Neutrophil (primary cell): Measurements from ENCODE around the gene R3HDM2.

ENCODE experiments used
- H3K27ac ChIP-seq: fragments of 200-600 bp; sonication (generic); 2 replicates; pipeline ENCODE4 v1.5.1; 2016; ENCODE audit warnings: mild to moderate bottlenecking, moderate library complexity
- H3K27me3 ChIP-seq: fragments of 200-600 bp; sonication (generic); 2 replicates; pipeline ENCODE4 v1.6.0; 2016; ENCODE audit warnings: mild to moderate bottlenecking
- H3K36me3 ChIP-seq: fragments of 200-600 bp; sonication (generic); 2 replicates; pipeline ENCODE4 v1.5.1; 2017
- H3K4me1 ChIP-seq, 2 experiments: fragments of 200-600 bp in 1 of 2; sonication (generic) in 1 of 2; 1 replicate in 1 of 2; 2 replicates in 1 of 2; pipeline versions ENCODE4 v1.5.1 to v1.6.1; 2013 to 2016; ENCODE audit warnings: low read depth in 1 of 2, low read length in 1 of 2, mild to moderate bottlenecking in 1 of 2, moderate library complexity in 1 of 2; ENCODE audit not compliant: control insufficient read depth in 1 of 2, insufficient read depth in 1 of 2
- H3K4me3 ChIP-seq, 2 experiments: fragments of 200-600 bp in 1 of 2; sonication (generic) in 1 of 2; 1 replicate in 1 of 2; 2 replicates in 1 of 2; pipeline ENCODE4 v1.5.1; 2013 to 2016; ENCODE audit warnings: low read depth in 1 of 2, low read length in 1 of 2, mild to moderate bottlenecking in 1 of 2, moderate library complexity in 1 of 2
- H3K9me3 ChIP-seq: fragments of 200-600 bp; sonication (generic); 2 replicates; pipeline ENCODE4 v1.5.1; 2016
- TF ChIP-seq, protein P1 (sequence below): fragments of 200-600 bp; sonication (generic); IDR thresholded peaks from 2 replicates; pipeline ENCODE4 v1.5.1; 2016; ENCODE audit warnings: antibody characterized with exemption

Gene R3HDM2

DNA sequence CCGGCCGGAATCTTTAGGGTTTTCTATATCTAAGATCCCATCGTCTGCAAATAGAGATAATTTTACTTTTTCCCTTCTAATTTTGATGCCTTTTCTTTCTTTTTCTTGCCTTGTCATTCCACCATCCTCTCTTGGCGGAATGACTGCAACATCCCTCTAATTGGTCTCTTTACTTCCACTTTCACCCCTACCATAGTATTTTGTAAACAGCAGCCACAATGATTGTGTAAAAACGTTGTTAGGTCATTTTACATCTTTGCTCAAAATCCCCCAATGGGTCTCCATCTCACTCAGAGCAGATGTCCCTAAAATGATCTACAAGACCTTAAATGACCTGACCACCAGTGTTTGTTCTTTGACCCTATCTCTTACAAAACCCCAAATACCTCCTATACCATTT, 99.9 kb downstream of the R3HDM2 start:
- no peaks in the 10 kb centered on the region for H3K36me3 ChIP-seq
- H3K4me1 ChIP-seq = peaks cover 18 to 22% of the 10 kb centered on the region in 2 experiments
- TF ChIP-seq, protein P1, sequence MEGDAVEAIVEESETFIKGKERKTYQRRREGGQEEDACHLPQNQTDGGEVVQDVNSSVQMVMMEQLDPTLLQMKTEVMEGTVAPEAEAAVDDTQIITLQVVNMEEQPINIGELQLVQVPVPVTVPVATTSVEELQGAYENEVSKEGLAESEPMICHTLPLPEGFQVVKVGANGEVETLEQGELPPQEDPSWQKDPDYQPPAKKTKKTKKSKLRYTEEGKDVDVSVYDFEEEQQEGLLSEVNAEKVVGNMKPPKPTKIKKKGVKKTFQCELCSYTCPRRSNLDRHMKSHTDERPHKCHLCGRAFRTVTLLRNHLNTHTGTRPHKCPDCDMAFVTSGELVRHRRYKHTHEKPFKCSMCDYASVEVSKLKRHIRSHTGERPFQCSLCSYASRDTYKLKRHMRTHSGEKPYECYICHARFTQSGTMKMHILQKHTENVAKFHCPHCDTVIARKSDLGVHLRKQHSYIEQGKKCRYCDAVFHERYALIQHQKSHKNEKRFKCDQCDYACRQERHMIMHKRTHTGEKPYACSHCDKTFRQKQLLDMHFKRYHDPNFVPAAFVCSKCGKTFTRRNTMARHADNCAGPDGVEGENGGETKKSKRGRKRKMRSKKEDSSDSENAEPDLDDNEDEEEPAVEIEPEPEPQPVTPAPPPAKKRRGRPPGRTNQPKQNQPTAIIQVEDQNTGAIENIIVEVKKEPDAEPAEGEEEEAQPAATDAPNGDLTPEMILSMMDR = no peak
- H3K27me3 ChIP-seq = no peaks in the 10 kb centered on the region
- H3K9me3 ChIP-seq = no peaks in the 10 kb centered on the region
- peak overlapping the region; percentile 87 for H3K27ac ChIP-seq
- H3K4me3 ChIP-seq = peak overlapping the region; percentile 20 to 42

DNA sequence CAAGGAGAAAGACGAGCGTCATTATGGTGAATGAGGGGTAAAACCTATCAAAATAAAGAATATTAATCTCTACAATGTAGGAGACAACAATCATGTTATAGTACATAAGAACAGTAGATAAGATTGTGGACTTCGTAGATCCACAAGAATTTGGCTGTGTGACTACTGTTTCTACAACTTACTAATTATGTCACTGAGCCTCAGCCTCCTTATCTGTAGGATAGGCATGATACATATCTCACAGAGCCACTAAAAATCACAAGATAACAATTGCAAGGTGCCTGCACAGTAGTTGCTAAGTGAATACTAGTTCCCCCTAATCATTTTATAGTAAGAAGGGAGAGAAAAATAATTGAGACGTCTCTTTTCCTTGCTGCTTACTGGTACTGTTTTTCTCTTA, 101.6 kb downstream of the R3HDM2 start:
- no peak overlapping the region for H3K27ac ChIP-seq
- no peak overlapping the region for H3K4me3 ChIP-seq
- H3K9me3 ChIP-seq = no peaks in the 10 kb centered on the region
- H3K27me3 ChIP-seq = no peaks in the 10 kb centered on the region
- TF ChIP-seq, protein P1 = no peak
- peaks cover 29 to 30% of the 10 kb centered on the region in 2 experiments for H3K4me1 ChIP-seq
- H3K36me3 ChIP-seq = no peaks in the 10 kb centered on the region

- Histone ChIP-seq H3K4me3 (no peak overlapping the region), H3K36me3 (no peaks in the 10 kb centered on the region), H3K4me1 (peaks cover 13 to 18% of the 10 kb centered on the region in 2 experiments), H3K27me3 (no peaks in the 10 kb centered on the region), H3K9me3 (no peaks in the 10 kb centered on the region), H3K27ac (peak overlapping the region; percentile 36)
- TF ChIP-seq, protein P1 = no peak
Measured at GRCh38 chr12:57325395-57325794, 105.4 kb downstream of the R3HDM2 start.

DNA sequence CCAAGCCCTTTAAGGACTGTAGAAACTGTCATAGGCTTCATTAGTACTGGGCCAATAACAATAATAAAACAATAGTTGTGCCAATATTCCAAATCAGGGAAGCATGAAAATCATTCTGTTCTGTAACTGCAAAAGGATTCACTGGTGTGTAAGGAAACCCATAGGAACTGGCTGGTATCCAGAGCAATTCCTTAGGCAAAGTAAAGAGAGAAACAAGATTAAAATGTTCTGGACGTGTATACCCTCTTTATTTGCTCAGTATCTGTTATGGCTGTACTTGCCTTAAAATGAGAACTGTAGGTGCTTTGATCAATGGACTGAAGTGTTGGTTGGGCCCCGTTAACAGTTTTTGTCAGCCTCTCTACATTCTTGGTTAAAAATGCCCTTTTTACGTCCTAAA, 107.4 kb downstream of the R3HDM2 start:
- peaks cover 8 to 11% of the 10 kb centered on the region in 2 experiments for H3K4me1 ChIP-seq
- no peaks in the 10 kb centered on the region for H3K36me3 ChIP-seq
- H3K9me3 ChIP-seq = no peaks in the 10 kb centered on the region
- H3K27me3 ChIP-seq = no peaks in the 10 kb centered on the region
- no peak overlapping the region for H3K4me3 ChIP-seq
- TF ChIP-seq, protein P1 = no peak
- no peak overlapping the region for H3K27ac ChIP-seq

DNA sequence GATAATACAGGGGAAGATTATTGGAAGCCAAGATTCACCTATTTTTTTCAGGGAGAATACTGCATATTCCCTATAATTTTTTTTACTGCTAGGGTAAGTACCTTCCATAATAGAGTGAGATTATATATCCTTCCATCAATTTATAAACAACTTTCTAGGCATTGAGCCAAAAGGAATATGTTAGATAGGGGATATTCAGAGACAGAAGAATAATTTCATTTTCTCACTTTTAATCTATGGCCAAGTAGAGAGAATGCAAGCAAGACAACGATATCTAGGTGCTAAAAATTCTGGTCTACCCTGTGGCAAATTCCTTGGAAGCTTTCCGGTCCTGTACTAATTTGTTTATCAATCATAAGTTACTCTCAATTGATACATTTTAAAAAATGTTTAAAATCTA, 110.2 kb downstream of the R3HDM2 start:
- Histone ChIP-seq H3K27ac (no peak overlapping the region), H3K36me3 (no peaks in the 10 kb centered on the region), H3K4me1 (peaks cover 8 to 11% of the 10 kb centered on the region in 2 experiments), H3K4me3 (no peak overlapping the region), H3K27me3 (no peaks in the 10 kb centered on the region), H3K9me3 (no peaks in the 10 kb centered on the region)
- TF ChIP-seq, protein P1 = no peak
